ENCODE measurements around the gene CACNA1H.
A peak's percentile ranks its signal among the peaks of the same experiment; 100 is the strongest.

Gene CACNA1H

DNA sequence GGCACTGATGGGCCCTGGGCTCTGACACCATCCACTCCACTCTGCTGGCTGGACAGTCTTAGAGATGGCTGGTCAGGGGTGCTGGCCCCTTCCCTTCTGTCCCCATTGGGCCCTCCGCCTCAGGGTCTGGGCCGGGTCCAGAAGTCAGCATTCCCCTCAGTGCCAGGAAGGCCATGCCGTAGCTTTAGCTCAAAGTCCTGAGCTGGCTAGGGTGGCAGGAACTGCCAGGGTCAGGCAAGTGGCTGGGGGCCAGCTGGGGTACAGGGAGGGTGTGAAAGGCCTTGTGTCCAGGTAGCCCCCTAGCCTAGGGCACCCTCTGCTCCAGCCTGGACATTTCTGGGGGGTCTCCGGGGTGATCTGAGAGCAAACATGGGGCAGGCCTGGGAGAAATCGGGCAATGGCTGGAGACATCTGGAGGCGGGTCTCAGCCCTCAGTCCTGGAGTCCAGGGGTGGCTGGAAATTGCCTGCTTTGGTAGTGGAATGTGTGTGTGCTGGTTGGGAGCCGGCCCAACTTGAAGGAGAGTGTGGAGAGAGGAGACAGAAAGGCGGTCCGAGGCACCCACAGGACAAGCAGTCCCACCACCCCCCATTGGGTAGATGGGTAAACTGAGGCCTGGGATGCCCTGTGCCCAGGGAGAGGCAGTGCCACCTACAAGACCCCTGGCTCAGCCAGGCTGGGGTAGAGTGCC lies 39.6 kb downstream of the CACNA1H start:
- DNase-seq (ENCODE audit: low read depth) = no peak
- TF ChIP-seq, protein P1, sequence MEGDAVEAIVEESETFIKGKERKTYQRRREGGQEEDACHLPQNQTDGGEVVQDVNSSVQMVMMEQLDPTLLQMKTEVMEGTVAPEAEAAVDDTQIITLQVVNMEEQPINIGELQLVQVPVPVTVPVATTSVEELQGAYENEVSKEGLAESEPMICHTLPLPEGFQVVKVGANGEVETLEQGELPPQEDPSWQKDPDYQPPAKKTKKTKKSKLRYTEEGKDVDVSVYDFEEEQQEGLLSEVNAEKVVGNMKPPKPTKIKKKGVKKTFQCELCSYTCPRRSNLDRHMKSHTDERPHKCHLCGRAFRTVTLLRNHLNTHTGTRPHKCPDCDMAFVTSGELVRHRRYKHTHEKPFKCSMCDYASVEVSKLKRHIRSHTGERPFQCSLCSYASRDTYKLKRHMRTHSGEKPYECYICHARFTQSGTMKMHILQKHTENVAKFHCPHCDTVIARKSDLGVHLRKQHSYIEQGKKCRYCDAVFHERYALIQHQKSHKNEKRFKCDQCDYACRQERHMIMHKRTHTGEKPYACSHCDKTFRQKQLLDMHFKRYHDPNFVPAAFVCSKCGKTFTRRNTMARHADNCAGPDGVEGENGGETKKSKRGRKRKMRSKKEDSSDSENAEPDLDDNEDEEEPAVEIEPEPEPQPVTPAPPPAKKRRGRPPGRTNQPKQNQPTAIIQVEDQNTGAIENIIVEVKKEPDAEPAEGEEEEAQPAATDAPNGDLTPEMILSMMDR (IDR thresholded peaks at IDR 0.05; ENCODE audit: control insufficient read depth, extremely low read depth, insufficient read depth) = no peak
- no peak overlapping the region for H3K4me3 ChIP-seq (ENCODE audit: low read depth, low read length)

DNA sequence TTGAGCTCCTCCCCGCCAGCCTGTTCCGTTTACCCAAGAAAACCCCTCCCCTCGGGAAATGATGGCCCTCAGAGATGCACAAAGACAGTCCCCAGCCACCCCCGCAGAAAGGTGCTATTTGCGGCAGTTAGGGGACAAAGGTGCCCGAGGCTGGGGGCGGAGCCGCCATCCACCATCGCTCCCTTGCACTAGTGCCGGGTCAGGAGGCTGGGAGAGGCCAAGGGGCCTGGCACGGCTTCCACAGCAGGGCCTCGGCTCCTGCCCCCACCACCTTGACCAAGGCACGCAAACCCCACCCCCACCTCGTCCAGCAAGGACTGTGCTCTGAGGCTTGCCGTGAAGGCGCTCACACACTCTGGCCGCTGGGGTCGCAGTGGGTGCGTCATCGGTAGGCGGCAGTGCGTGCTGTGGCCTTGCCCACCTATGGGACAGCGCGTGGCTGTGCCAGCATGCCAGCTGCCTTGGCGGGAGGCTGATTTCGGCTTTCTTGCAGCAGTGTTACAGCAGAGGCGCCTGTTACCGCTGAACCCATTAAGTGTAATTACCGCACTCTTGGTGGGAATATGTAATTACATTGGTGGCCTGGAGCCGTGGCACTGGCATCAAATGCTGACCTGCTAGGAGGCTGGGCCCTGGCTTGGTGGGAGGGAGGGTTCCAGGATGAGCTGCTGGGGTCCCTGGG lies 40.4 kb downstream of the CACNA1H start:
- TF ChIP-seq, protein P1 (IDR thresholded peaks at IDR 0.05; ENCODE audit: control insufficient read depth, extremely low read depth, insufficient read depth) = no peak
- H3K4me3 ChIP-seq (ENCODE audit: low read depth, low read length) = no peak overlapping the region
- no peak for DNase-seq (ENCODE audit: low read depth)

DNA sequence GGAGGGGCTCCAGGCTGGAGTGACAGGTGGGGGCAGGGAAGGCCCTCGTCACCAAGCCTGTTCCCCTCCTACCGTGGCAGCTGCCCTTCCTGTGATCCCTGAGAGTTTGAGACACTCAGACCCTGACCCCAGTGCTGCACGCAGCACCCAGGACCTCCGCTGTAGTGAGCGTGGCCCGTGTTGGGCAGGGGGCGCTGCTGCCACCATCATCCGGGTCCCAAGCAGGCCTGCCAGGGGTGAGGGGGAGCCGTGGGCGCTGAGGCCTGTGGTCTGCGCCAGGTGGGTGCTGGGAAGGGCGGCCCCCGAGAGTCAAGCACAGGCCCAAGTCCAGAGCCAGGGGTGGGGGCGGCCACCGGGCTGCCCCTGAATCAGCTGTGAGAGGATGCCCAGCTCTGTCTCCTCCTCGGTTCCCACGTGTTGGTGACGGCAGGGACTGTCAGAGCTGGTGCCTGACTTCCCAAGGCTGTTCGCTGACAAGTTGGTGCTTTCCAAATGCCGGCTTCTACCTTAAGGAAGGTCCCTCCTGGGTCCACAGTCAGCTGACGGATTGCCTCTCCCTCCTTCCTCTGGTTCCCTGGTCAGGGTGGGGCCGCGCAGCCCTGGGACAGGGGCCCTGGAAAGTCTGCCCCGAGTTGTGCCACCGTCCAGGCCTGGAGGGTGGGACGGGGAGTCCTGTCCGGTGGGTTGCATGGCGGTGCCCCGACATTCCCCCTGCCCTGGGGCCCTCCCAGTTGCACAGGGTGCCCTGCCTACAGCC lies 41.1 kb downstream of the CACNA1H start:
- no peak for DNase-seq (ENCODE audit: low read depth)
- TF ChIP-seq, protein P1 (IDR thresholded peaks at IDR 0.05; ENCODE audit: control insufficient read depth, extremely low read depth, insufficient read depth) = no peak
- no peak overlapping the region for H3K4me3 ChIP-seq (ENCODE audit: low read depth, low read length)

DNA sequence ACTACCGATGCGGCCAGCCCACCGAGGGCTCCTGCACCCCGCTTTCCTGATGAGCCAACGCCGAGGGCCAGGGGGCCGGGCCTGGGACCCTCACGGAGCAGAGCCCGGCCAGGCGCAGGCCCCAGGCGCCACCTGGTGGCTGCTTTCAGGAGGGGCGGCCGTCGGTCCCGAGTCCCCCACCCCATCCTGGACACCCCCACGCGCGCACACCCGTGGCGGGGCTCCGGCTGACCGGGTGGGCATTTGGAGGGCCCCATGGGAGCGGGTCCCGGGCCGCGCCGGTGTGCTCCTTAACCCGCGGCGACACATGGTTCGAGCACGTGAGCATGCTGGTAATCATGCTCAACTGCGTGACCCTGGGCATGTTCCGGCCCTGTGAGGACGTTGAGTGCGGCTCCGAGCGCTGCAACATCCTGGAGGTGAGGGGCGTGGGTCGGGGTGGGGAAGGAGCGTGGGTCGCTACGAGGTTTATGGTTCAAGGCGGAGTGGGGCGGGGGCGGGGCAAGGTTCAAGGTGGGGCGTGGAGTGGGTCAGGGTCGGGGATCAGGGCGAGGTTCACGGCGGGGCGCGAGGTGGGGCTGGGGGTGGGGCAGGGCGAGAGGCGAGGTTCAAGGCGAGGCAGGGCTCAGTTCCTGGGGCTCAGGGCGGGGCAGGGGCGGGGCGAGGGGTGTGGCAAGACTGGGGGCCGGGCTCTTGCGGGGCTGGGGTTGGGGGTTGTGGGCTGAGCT lies 41.9 kb downstream of the CACNA1H start:
- H3K4me3 ChIP-seq (ENCODE audit: low read depth, low read length) = peak overlapping the region; percentile 38
- no peak for DNase-seq (ENCODE audit: low read depth)
- TF ChIP-seq, protein P1 (IDR thresholded peaks at IDR 0.05; ENCODE audit: control insufficient read depth, extremely low read depth, insufficient read depth) = peak; percentile 79

DNA sequence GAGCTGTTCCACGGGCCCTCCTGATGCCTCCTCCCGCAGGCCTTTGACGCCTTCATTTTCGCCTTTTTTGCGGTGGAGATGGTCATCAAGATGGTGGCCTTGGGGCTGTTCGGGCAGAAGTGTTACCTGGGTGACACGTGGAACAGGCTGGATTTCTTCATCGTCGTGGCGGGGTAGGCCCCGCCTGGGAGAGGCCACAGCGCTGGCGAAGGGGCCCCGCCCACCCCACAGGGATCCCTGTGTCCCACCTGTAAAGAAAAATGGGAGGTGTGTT lies 42.4 kb downstream of the CACNA1H start:
- no peak overlapping the region for H3K4me3 ChIP-seq (ENCODE audit: low read depth, low read length)
- TF ChIP-seq, protein P1 (IDR thresholded peaks at IDR 0.05; ENCODE audit: control insufficient read depth, extremely low read depth, insufficient read depth) = no peak
- DNase-seq (ENCODE audit: low read depth) = no peak

DNA sequence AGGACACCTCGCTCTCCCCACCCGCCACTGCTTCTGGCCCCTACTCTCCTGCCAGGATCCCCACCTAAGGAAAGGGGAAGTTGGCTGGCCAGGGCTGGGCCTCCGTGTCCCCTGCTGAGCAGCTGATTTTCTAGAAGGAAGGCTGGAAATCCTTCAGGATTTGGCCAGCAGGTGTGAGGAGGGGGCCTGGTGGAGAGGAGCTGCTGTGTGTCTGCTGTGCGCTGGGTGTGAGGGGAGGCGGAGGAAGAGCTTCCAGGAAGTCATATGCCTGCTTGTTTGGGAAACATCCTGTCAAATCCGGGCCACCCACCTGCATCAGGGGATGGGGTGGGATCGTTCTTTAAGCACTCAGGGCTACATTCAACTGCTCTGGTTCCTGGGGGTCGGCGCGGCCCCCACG lies 43.6 kb downstream of the CACNA1H start:
- no peak for DNase-seq (ENCODE audit: low read depth)
- H3K4me3 ChIP-seq (ENCODE audit: low read depth, low read length) = no peak overlapping the region
- TF ChIP-seq, protein P1 (IDR thresholded peaks at IDR 0.05; ENCODE audit: control insufficient read depth, extremely low read depth, insufficient read depth) = no peak
